SK-N-MC (cell line): Measurements from ENCODE around the gene ACSS3.

Source experiments
- EZH2 ChIP-seq: fragments of 200-600 bp; sonication (generic); IDR thresholded peaks from one replicate; pipeline ENCODE4 v1.6.1; 2017; ENCODE audit warnings: antibody characterized with exemption
- POLR2AphosphoS5 ChIP-seq: IDR thresholded peaks from 2 replicates; pipeline ENCODE4 v1.6.1; 2012; ENCODE audit warnings: mild to moderate bottlenecking, low read depth, low read length, borderline replicate concordance

GRCh38 chr12:81105687-81106086 is 27.8 kb downstream of the ACSS3 start:
- TF ChIP-seq EZH2 (no peak), POLR2AphosphoS5 (no peak)
